H1 (cell line): ENCODE results near the gene HS6ST1. TPM values are rescaled to one million over a fixed set of nuclear protein-coding genes. Genes with fewer than 3 reads are reported as not detected.

Experiments used
- TBP ChIP-seq: IDR thresholded peaks from 2 replicates; pipeline ENCODE4 v1.6.1; 2011; ENCODE audit warnings: low read depth, low read length, improper control_type of control experiment
- polyA plus RNA-seq, 7 experiments: library from polyadenylated mRNA; depleted of rRNA in 3 of 7; stranded (reverse) in 5 of 7; unstranded in 2 of 7; fragments of >200 nt in 5 of 7; fragments of 200-250 nt in 2 of 7; gene quantifications; 1 replicate in 5 of 7; 2 replicates in 1 of 7; 4 replicates in 1 of 7; pipeline versions ENCODE4 v1.2.1 to v1.2.3, GENCODE V29; 2011 to 2013; ENCODE audit warnings: missing spikeins in 2 of 7, mixed read lengths in 2 of 7
- total RNA-seq: library from RNA; stranded (reverse); fragmentation: NEBNext Ultra II Directional; extraction: Animal tissue kit (Norgen Biotek cat#: 25700); gene quantifications from 2 replicates; pipeline ENCODE4 v1.2.1, GENCODE V29; 2021

Gene HS6ST1
- total and polyA plus RNA-seq, 2 of the 8 experiments (the other 6 are each of a cell fraction or from before 2014, with no cell fraction given): 37.4 to 74.6 TPM

GRCh38 chr2:128326346-128326745 lies 7.7 kb upstream of the HS6ST1 start (continued):
- no peak for TF ChIP-seq TBP
